ENCODE measurements around the gene LPCAT1.

DNA sequence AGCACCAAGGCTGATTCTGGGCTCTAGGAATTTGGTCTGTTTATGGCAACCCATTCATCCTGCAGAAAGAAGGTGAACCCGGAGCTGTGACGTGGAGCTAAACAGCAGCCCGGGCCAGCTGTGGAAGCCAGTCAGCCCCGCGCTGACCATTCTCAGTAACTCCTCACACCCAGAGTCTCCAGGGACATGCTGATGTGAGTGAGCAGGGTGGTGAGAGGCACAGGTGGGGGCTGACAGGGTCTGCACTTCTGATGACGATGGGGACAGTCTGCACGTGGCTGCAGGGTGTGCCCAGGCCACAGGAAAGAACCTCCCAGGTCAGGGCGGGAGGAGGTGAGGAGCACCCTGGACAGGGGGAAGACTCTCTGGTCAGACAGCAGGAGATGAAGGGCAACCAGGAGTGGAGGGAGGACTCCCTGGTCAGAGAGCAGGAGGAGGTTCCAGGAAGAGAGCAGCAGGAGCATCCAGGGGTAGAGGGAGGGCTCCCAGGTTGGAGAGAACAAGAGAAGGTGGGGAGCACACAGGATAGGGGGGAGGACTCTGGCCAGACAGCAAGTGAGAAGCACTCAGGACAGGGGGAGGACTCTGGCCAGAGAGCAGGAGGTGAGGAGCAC is 52.4 kb downstream of the LPCAT1 start:
- TF ChIP-seq, protein P1, sequence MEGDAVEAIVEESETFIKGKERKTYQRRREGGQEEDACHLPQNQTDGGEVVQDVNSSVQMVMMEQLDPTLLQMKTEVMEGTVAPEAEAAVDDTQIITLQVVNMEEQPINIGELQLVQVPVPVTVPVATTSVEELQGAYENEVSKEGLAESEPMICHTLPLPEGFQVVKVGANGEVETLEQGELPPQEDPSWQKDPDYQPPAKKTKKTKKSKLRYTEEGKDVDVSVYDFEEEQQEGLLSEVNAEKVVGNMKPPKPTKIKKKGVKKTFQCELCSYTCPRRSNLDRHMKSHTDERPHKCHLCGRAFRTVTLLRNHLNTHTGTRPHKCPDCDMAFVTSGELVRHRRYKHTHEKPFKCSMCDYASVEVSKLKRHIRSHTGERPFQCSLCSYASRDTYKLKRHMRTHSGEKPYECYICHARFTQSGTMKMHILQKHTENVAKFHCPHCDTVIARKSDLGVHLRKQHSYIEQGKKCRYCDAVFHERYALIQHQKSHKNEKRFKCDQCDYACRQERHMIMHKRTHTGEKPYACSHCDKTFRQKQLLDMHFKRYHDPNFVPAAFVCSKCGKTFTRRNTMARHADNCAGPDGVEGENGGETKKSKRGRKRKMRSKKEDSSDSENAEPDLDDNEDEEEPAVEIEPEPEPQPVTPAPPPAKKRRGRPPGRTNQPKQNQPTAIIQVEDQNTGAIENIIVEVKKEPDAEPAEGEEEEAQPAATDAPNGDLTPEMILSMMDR (IDR thresholded peaks at IDR 0.05), result no peak
- no peak for TF ChIP-seq POLR2A (IDR thresholded peaks at IDR 0.05)
